HepG2 (cell line): ENCODE results near the gene RDH14. TPM values are rescaled to one million over a fixed set of nuclear protein-coding genes. Genes with fewer than 3 reads are reported as not detected.

Experiments used
- AHDC1 ChIP-seq: sonication (generic); formaldehyde crosslinking; IDR thresholded peaks from 2 replicates; pipeline ENCODE4 v1.5.1; 2020; ENCODE audit warnings: mild to moderate bottlenecking, missing genetic modification reagents, borderline replicate concordance
- SIN3A ChIP-seq: IDR thresholded peaks from 2 replicates; pipeline ENCODE4 v1.6.1; 2011; ENCODE audit warnings: low read depth, mild to moderate bottlenecking, control low read depth, low read length, borderline replicate concordance
- ZNF407 ChIP-seq: sonication (generic); formaldehyde crosslinking; IDR thresholded peaks from one replicate; pipeline ENCODE4 v1.5.1; 2020; ENCODE audit warnings: mild to moderate bottlenecking, missing genetic modification reagents; ENCODE audit errors: not compliant biosample characterization
- ZNF567 ChIP-seq: sonication (generic); formaldehyde crosslinking; IDR thresholded peaks from 2 replicates; pipeline ENCODE4 v1.8.1; 2023; ENCODE audit warnings: mild to moderate bottlenecking, missing genetic modification reagents, borderline replicate concordance
- ZNF710 ChIP-seq: sonication (generic); formaldehyde crosslinking; IDR thresholded peaks from 2 replicates; pipeline ENCODE4 v1.5.0; 2020; ENCODE audit warnings: mild to moderate bottlenecking, missing genetic modification reagents, borderline replicate concordance
- polyA plus RNA-seq, 8 experiments: library from polyadenylated mRNA; depleted of rRNA in 3 of 8; stranded (reverse) in 7 of 8; unstranded in 1 of 8; fragments of >200 nt; fragmentation: Illumina TruSeq in 4 of 8; extraction: Trizol in 4 of 8; gene quantifications; 2 replicates each; pipeline versions ENCODE4 v1.2.1 to v1.2.3, GENCODE V29; 2011 to 2016; ENCODE audit warnings: low read depth in 4 of 8, missing spikeins in 1 of 8, mixed read lengths in 1 of 8; ENCODE audit not compliant: insufficient read depth in 1 of 8
- total RNA-seq, 5 experiments: library from RNA; depleted of rRNA; stranded (reverse); fragments of >200 nt; fragmentation: Illumina TruSeq; extraction: Trizol; gene quantifications; 2 replicates each; pipeline ENCODE4 v1.2.3, GENCODE V29; 2016; ENCODE audit warnings: low read depth in 1 of 5

Gene RDH14
- total and polyA plus RNA-seq, 2 of the 13 experiments (the other 11 are each of a cell fraction or from before 2014, with no cell fraction given), result 27.4 to 39.9 TPM

- TF ChIP-seq AHDC1 (CRISPR knock-in tag) (no peak), ZNF407 (no peak), ZNF710 (CRISPR knock-in tag) (no peak), ZNF567 (CRISPR knock-in tag) (no peak), SIN3A (no peak)
Measured at GRCh38 chr2:18545384-18545783, 15.1 kb downstream of the RDH14 start (continued).
